ENCODE measurements around the gene VAPA.

The VAPA gene

GRCh38 chr18:9944805-9945204 lies 31.0 kb downstream of the VAPA start:
- DNase-seq, result no peak

DNA sequence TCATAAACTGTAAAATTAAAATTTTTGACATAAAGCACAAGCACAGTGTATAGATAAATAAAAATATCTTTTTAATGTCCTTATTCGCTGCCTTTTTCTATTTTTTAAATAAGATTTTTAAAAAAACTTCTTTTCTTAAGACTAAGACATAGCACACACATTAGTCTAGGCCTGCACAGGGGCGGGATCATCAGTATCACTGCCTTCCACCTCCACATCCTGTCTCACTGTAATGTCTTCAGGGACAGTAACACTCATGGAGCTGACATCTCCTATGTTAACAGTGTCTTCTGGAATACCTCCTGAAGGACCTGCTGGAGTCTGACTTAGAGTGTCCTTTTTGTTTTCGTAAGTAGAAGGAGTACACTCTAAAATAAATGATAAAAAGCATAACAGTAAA lies 33.0 kb downstream of the VAPA start:
- no peak for DNase-seq

GRCh38 chr18:9947248-9947647 lies 33.4 kb downstream of the VAPA start:
- DNase-seq, result no peak

DNA sequence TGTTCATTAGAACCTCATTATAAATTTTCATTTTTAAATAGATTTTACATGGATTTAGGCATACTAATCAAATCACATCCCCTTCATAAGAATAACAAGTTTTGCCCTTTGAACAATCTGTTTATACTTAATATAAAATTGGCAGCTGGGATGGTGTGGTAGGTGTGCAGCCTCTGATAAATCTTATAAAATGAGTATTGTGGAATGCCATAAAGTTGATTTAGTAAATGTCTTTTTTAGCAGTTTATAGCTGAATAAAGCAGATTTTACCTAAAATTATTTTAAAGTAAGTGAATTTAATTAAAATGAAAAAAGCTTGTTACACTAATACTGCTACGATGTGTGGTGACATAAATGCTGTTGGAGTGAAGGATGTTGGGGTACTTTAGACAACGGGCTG lies 35.5 kb downstream of the VAPA start:
- no peak for DNase-seq

- no peak for DNase-seq
These were observed 36.0 kb downstream of the VAPA start for GRCh38 chr18:9949861-9950260.

DNA sequence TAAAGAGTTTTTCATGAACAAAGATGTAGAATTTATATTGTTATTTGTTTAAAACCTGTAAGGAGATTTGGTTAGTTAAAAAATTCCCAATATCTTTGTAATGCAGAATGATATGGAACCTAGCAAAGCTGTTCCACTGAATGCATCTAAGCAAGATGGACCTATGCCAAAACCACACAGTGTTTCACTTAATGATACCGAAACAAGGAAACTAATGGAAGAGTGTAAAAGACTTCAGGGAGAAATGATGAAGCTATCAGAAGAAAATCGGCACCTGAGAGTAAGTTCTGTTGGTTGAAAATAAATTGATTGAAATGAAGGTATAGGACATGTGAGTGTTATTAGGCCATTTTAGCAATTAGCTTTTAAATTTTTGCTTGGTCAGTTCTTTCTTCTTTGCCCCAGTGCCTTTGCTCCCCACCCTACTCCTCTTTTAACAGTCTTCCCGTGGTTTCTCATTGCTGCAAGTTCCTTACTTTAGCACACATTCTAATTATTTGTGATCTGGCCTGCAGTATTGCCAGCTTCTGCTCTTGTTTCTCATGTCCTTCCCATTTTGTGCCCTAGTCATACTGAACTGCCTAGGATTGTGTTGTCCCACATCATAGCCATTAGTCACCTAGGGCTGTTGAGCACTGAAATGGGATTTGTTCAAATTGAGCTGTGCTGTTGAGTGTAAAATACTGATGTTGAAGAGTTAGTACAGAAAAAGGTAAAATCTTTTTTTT lies 36.6 kb downstream of the VAPA start:
- no peak for DNase-seq

DNA sequence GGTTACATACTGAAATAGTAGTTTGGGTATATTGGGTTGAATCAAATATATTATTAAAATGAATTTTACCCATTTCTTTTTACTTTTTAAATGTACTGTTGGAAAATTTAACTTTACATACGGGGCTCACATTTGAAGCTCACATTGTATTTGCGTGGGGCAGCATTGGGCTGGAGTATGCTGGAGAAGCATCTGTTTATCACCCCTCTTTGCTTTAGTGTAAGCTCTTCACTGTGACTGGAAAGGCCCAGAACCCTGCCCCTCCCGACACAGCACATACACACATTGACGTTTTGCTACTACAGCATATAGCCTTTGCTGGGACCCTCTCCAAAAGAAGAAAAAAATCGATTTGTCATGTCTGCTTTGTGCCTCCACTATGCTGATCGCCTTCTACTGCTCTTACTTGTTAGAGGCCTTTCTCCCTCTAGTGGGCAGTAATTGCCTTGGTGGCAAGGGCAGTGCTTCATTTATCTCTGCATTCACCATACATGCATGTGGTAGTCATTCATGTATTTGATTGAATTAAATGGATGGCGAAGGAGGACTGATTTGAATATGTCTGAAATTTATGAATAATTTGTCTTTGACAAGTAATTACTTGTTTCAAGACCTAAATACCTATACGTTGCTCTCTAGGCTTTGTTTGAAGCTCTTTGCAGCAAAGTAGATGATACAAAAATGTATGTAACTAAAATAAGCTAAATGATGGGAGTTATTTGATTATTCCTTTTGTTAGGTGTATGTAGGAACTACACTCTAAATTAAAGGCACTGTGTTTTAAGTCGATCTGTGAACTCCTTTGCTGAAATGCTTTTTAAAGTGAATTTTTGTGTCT lies 37.4 kb downstream of the VAPA start:
- DNase-seq, result no peak

DNA sequence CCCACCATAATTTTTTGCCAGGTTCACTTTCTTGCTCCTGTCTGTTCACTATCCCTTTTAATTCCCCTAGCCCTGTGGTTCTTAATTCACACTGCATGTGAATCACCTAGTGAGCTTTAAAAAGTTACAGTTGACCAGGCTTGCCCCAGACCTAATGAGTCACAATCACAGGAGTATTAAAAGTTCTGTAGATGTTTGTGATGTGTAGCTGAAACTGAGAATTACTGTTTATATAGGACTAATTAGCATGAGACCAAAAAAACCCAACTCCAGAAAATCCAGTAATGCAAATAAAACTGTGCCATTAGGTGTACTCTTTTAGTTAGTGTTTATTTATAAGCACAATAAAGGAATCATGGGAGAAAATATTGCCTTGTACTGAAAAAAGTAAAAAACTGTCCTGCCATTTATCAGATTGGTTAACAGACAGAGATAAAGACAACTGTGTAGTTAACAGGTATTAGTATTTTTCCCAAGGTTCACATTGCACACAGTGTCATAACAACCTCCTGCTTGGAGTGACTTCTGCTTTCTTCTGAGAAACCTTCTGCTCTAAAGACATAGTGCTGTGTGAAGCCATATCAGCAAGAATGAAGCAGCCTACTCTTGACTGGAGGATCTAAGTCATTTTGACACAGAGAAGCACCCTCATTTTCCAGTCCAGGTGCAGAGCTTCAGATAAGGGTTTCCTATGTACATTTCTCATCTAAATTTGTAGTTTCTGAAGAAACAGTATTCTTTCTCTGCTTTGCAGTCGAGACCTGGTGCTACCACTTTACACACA lies 39.0 kb downstream of the VAPA start:
- no peak for DNase-seq

- no peak for DNase-seq
These were observed 45.1 kb downstream of the VAPA start for GRCh38 chr18:9958861-9959399.

DNA sequence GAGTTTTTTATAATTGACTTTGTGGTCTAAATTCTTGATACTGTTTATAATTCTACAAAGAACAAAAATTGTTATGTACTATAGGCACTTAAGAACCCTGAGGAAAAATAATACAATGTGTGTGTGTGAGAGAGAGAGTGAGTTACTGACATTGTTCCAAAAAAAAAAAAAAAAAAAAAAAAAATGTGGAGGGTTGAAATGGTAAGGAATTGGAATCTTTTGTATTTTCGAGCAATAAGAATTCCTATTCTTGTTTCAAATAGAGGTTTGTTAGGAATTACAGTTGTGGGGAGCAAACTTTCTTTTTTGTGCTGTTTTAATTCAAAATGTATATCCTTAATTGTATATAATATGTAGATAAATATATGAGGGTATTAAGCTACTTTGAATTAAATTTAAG lies 45.7 kb downstream of the VAPA start:
- DNase-seq, result no peak

DNA sequence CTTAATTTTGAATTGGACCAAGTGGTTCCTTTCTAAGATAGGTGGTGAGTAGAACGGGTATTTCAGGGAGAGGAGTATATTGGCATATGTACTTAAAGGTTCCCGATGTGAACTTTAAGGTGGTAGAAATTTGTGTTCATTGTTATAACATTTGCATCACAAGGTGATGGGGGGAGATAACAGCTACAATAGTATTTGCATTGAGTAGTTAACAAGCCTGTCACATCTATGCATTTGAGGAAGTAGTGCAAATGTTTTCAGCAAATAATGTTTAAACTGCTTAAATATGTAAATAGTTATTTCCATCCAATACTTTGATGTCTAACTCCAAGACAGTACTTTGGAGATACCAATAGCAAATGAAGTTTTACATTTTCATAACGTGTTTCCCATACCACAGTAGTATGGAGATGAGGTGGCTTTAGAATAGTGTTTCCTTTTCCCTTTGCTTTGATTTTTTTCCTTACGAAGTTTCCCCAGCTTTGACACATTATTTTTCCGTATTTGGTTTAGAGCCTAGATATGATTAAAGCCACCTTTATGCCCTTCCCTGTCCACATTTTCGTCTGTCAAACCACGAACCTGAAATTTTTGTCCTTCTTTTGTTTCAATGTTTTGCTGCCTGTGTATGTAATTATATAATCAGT lies 46.6 kb downstream of the VAPA start:
- DNase-seq, result no peak

DNA sequence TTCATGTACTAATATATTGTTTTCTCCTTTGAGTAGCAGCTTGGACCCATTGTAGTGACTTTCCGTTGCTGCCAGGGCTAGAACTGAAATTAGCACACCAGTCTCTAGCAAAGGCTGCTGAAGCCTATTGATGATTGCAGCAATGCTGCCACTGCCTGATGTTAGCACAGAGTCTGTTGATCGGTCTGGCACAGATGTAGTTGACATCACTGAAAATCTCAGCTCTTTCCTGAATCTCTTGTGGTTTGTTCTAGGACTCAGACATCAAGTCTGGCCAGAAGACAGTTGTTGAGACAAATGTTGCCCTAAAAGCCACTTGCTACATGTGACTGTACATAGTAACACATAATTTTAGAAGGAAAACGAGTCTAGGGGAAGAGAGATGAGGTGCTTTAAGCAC lies 47.2 kb downstream of the VAPA start:
- no peak for DNase-seq

DNA sequence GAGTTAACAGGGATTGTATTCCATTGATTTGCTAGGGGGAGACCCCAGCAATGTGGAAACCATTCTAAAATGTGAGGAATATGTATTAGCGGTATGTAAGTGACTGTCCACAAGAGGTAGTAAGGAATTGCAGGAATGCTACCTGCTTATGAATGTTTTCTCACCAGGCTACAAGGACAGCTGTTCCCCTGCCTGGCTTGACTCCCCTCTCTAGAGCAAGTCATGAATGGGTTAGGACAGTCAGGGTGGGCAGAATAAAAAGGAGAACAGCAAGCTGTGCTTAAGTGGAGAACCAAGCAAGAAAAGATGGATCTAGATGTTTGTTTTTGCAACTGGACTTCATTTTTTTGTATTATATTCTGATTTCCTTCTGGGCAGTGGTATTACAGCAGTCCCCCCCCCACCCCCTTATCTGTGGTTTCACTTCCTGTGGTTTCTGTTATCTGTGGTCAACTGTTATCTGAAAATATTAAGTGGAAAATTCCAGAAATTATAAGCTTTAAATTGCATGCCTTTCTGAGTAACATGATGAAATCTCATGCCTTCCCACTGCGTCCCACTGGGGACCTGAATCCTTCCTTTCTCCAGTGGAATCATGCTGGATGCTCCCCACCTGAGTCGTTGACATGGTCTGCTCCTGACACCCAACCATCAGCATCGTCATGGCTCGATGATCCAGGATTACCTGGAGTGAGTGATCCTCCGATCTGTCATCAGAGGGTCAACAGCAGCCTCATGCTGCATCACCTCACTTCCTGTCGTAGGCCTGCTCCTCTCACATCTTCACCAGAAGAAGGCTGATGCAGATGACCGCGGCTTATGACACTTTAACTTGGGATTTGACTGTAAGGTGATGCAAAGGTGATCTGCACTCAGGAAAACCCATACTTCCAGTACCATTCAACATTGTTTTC lies 52.2 kb downstream of the VAPA start:
- DNase-seq, result no peak

- DNase-seq, result no peak
These were observed 54.4 kb downstream of the VAPA start for GRCh38 chr18:9968081-9968848.

- DNase-seq, result no peak
These were observed 55.4 kb downstream of the VAPA start for GRCh38 chr18:9969247-9969646.

DNA sequence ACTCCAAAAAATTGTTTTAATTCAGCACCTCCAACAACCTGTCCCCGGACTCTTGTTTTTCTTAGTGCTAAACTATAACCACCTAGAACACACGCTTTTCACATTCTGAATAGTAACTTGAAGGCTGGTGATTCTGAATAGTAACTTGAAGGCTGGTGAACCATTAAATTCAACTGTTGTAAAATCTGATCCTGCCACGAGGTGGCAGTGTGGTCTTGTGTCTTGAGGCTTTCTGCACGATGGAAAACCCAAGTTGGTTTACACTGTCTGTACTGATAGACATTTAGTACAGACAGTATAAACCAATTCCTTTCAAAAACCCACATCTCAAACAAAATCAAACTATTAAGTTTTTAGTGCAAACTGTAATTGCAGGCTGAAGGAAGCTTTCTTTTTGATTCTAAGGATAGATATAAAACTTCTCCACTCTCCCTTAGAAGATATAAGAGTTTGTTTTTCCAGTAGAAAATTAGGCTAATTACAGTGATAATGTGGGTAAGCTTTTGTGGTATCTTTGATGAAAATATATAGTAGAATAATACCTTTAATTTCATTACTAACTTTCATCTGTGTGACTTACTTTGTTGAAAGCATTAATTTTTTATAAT lies 57.6 kb downstream of the VAPA start:
- peak; percentile 63 for DNase-seq

DNA sequence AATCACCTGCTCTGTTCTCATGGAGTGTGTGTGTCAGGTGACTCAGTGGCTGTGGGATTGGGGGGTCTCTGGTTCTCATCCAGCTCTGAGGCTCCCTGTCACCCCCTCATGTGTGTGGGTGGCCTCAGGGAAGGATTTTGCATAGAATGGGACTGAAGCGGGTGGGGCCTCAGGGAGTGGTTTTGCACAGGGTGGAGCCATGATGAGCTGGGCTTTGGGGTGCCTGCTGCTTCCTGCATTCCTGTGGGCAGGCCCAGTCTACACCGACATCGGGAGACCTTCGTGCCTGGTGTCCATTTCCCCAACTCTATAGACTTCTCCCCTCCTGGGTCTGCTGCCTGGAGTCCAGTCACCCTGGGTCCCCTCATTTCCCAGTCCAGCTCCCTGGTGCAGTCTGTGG lies 59.7 kb downstream of the VAPA start:
- DNase-seq, result no peak

DNA sequence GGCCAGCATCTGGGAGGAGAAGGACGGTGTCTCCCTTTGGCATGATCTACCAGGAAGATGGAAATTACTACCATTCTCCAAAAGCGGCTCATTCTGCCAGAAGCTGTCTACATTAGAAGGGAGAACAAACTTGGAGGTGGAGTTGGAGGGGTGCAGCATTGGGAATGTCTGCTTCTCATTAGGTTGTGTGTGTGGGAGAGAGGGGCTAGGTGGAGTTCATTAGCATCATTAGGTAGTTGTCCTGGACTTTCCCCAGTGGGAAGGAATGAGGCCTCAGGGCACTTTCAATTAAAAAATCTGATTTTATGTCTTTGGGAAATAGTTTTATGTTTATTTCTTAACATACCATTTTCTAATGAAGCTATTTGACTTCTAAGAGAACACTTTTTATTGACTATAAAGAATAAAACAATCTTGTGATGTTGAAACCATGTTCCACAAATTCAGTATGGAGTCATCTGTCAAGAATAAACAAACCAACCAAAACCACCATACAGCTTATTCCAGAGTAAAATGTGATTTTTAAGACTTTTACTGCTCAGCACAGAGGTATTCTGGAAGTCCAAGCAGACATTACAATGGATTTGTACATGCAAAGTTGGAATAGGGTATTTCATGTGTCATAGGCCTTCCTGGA lies 60.6 kb downstream of the VAPA start:
- DNase-seq, result no peak

DNA sequence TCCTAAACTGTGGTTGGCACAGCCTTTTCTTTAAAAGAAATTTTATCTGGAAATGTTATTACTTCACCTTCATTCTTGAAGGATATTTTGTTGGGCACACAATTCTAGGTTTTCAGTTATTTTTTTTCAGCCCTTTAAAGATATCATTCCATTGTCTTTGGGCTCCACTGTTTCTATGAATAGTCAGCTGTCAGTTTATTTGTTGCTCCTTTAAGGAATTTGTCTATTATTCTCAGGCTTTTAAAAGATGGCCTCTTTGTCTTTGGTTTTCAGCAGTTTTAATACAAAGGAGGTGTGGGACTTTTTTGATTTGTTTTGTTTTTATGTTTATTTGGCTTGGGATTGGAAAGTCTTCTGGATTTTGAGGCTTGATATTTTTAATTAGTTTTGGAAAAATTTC lies 61.8 kb downstream of the VAPA start:
- no peak for DNase-seq

- DNase-seq, result no peak
These were observed 68.9 kb downstream of the VAPA start for GRCh38 chr18:9982711-9983110.
